ENCODE data around the gene IL17RD. TPM values are rescaled to one million over a fixed set of nuclear protein-coding genes. Genes with fewer than 3 reads are reported as not detected.

Gene IL17RD
- total and polyA plus RNA-seq, 9 of the 15 experiments (the other 6 are each of a cell fraction or from before 2014, with no cell fraction given): under 0.01 to 0.09 (median 0.04) TPM; not detected in 4

GRCh38 chr3:57160076-57160764 is 4.9 kb downstream of the IL17RD start:
- TF ChIP-seq ZNF655 (CRISPR knock-in tag; IDR thresholded peaks at IDR 0.05): no peak
- no peak for TF ChIP-seq POLR2G (IDR thresholded peaks at IDR 0.05; ENCODE audit: low read depth, low read length)
- no peak for TF ChIP-seq TAF9B (IDR thresholded peaks at IDR 0.05; ENCODE audit: partially characterized antibody)
- TF ChIP-seq ZHX1 (conservative IDR thresholded peaks at IDR 0.05; ENCODE audit: low read length): no peak
- TF ChIP-seq ARID1B (IDR thresholded peaks at IDR 0.05): no peak
- TF ChIP-seq NFATC3 (IDR thresholded peaks at IDR 0.05): no peak
- no peak for TF ChIP-seq MAFK (IDR thresholded peaks at IDR 0.05; ENCODE audit: low read length)
- no peak for TF ChIP-seq POLR2A (conservative IDR thresholded peaks at IDR 0.05)
- TF ChIP-seq CREM (IDR thresholded peaks at IDR 0.05; ENCODE audit: low read depth): no peak
- TF ChIP-seq TRIM28 (IDR thresholded peaks at IDR 0.05): no peak
- no peak for TF ChIP-seq PHTF2 (CRISPR knock-in tag; IDR thresholded peaks at IDR 0.05)
- TF ChIP-seq USF1 (CRISPR knock-in tag; IDR thresholded peaks at IDR 0.05): no peak
- no peak for TF ChIP-seq SMC3 (conservative IDR thresholded peaks at IDR 0.05; ENCODE audit: insufficient read depth, low read depth, low read length)
- no peak for TF ChIP-seq BRCA1 (IDR thresholded peaks at IDR 0.05)
- no peak for TF ChIP-seq BRCA1 (CRISPR knock-in tag; IDR thresholded peaks at IDR 0.05)
- no peak for TF ChIP-seq GABPB1 (CRISPR knock-in tag; IDR thresholded peaks at IDR 0.05)
- no peak for TF ChIP-seq CXXC5 (CRISPR knock-in tag; IDR thresholded peaks at IDR 0.05)
- 3% methylated on average over 6 of the region's 8 CpGs for WGBS (ENCODE audit: insufficient coverage, low coverage, missing lambda C conversion rate)
- FAIRE-seq: no peak

More at GRCh38 chr3:57160076-57160764, 4.9 kb downstream of the IL17RD start:
- in situ Hi-C loops (cut with MboI): no loop called here
- no peak overlapping the region for H3K4me3 ChIP-seq
- intact Hi-C loops (cut with micrococcal nuclease): loop anchor here (10.0 kb wide), 1 partner anchor 165 kb away; no protein-coding TSS in a partner anchor
- no peak overlapping the region for H3K4me2 ChIP-seq (ENCODE audit: insufficient read depth, low read length)
- DNase-seq (ENCODE audit: extremely low read depth in 1 of 4, low spot score in 3 of 4) (no peak), ATAC-seq (no peak)
- no TSS peak for BruUV-seq (replicated peaks)
- no peaks in the 10 kb centered on the region for H3K79me2 ChIP-seq (ENCODE audit: control insufficient read depth, insufficient read depth, low read length)
- H3K9ac ChIP-seq (ENCODE audit: insufficient read depth in 1 of 2, low read depth in 2 of 2, low read length in 2 of 2): no peak overlapping the region
- H3K27ac ChIP-seq (ENCODE audit: extremely low read depth, low read depth, low read length): no peak overlapping the region
- H2AFZ ChIP-seq (ENCODE audit: low read depth, low read length): no peak overlapping the region
- H4K20me1 ChIP-seq (replicated peaks; ENCODE audit: control insufficient read depth, insufficient read depth, low read length): no peaks in the 10 kb centered on the region
- ChIA-PET POLR2A (interaction anchor here (1.1 kb wide), 1 partner anchor 10 kb away, joined by 4 read pairs; no protein-coding TSS in a partner anchor), CTCF (ENCODE audit: low intra/inter-chr PET ratio) (no interaction called here)
- H3K27me3 ChIP-seq (ENCODE audit: control insufficient read depth in 2 of 2, insufficient read depth in 2 of 2, low read length in 2 of 2): peaks cover 15 to 54% of the 10 kb centered on the region in 2 experiments
- H3K9me1 ChIP-seq (ENCODE audit: control insufficient read depth, insufficient read depth, low read length): no peaks in the 10 kb centered on the region
- H3K36me3 ChIP-seq (ENCODE audit: control insufficient read depth, insufficient read depth, low read length): no peaks in the 10 kb centered on the region
- peaks cover 0 to 13% of the 10 kb centered on the region in 2 experiments; a peak in 2 of 5 replicates for H3K4me1 ChIP-seq (replicated peaks in 1 of 2; ENCODE audit: control insufficient read depth in 2 of 2, insufficient read depth in 2 of 2, low read length in 2 of 2)
- no peaks in the 10 kb centered on the region for H3K9me3 ChIP-seq (replicated peaks; ENCODE audit: control insufficient read depth, insufficient read depth, low read depth, low read length)

All from K562 (cell line).